ENCODE data around the gene PCDHGC4.

DNA sequence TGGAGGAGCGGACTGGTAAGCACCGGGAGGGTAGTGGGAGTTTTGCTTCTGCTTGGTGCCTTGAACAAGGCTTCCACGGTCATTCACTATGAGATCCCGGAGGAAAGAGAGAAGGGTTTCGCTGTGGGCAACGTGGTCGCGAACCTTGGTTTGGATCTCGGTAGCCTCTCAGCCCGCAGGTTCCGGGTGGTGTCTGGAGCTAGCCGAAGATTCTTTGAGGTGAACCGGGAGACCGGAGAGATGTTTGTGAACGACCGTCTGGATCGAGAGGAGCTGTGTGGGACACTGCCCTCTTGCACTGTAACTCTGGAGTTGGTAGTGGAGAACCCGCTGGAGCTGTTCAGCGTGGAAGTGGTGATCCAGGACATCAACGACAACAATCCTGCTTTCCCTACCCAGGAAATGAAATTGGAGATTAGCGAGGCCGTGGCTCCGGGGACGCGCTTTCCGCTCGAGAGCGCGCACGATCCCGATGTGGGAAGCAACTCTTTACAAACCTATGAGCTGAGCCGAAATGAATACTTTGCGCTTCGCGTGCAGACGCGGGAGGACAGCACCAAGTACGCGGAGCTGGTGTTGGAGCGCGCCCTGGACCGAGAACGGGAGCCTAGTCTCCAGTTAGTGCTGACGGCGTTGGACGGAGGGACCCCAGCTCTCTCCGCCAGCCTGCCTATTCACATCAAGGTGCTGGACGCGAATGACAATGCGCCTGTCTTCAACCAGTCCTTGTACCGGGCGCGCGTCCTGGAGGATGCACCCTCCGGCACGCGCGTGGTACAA lies 8.5 kb upstream of the PCDHGC4 start:
- TF ChIP-seq POLR2A (IDR thresholded peaks at IDR 0.05; ENCODE audit: extremely low read depth, insufficient read length) (no peak), MYC (IDR thresholded peaks at IDR 0.05; ENCODE audit: low read depth, low read length) (no peak)
- TF ChIP-seq, protein P1, sequence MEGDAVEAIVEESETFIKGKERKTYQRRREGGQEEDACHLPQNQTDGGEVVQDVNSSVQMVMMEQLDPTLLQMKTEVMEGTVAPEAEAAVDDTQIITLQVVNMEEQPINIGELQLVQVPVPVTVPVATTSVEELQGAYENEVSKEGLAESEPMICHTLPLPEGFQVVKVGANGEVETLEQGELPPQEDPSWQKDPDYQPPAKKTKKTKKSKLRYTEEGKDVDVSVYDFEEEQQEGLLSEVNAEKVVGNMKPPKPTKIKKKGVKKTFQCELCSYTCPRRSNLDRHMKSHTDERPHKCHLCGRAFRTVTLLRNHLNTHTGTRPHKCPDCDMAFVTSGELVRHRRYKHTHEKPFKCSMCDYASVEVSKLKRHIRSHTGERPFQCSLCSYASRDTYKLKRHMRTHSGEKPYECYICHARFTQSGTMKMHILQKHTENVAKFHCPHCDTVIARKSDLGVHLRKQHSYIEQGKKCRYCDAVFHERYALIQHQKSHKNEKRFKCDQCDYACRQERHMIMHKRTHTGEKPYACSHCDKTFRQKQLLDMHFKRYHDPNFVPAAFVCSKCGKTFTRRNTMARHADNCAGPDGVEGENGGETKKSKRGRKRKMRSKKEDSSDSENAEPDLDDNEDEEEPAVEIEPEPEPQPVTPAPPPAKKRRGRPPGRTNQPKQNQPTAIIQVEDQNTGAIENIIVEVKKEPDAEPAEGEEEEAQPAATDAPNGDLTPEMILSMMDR (IDR thresholded peaks at IDR 0.05; ENCODE audit: low read depth, low read length), result no peak
- TF ChIP-seq, protein P2, sequence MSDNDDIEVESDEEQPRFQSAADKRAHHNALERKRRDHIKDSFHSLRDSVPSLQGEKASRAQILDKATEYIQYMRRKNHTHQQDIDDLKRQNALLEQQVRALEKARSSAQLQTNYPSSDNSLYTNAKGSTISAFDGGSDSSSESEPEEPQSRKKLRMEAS (IDR thresholded peaks at IDR 0.05; ENCODE audit: low read depth, low read length), result no peak

Measured in NB4 (cell line).